HCT116 (cell line): ENCODE measurements around the gene LUZP2.

Experiments used
- CTCF ChIP-seq, 3 experiments: fragments of 200-600 bp in 1 of 3; sonication (generic) in 1 of 3; IDR thresholded peaks in 2 of 3; conservative IDR thresholded peaks in 1 of 3; 2 replicates each; pipeline ENCODE4 v1.5.1; 2012 to 2017; ENCODE audit warnings: low read depth in 2 of 3, low read length in 2 of 3, antibody characterized with exemption in 1 of 3, borderline replicate concordance in 1 of 3, control low read depth in 1 of 3, mild to moderate bottlenecking in 1 of 3, mixed read lengths in 1 of 3, mixed run types in 1 of 3, moderate library complexity in 1 of 3; ENCODE audit not compliant: insufficient read depth in 1 of 3
- EZH2 ChIP-seq: fragments of 200-600 bp; sonication (generic); IDR thresholded peaks from 2 replicates; pipeline ENCODE4 v1.6.1; 2017; ENCODE audit warnings: antibody characterized with exemption, mixed run types
- EZH2phosphoT487 ChIP-seq: fragments of 200-600 bp; IDR thresholded peaks from 2 replicates; pipeline ENCODE4 v1.6.1; 2018; ENCODE audit warnings: antibody characterized with exemption, borderline replicate concordance
- MAX ChIP-seq: IDR thresholded peaks from 2 replicates; pipeline ENCODE4 v1.6.1; 2012
- POLR2A ChIP-seq: IDR thresholded peaks from 2 replicates; pipeline ENCODE4 v1.7.0; 2011; ENCODE audit warnings: borderline replicate concordance; ENCODE audit not compliant: insufficient read depth, insufficient read length; ENCODE audit errors: extremely low read depth
- POLR2AphosphoS5 ChIP-seq: IDR thresholded peaks from 2 replicates; pipeline ENCODE4 v1.6.1; 2011; ENCODE audit warnings: mild to moderate bottlenecking, low read depth, low read length, moderate library complexity
- RAD21 ChIP-seq: IDR thresholded peaks from 2 replicates; pipeline ENCODE4 v1.6.1; 2012; ENCODE audit warnings: low read depth, mild to moderate bottlenecking
- REST ChIP-seq: IDR thresholded peaks from 2 replicates; pipeline ENCODE4 v1.6.1; 2012; ENCODE audit warnings: low read depth
- SIN3A ChIP-seq: IDR thresholded peaks from 2 replicates; pipeline ENCODE4 v1.6.1; 2012; ENCODE audit warnings: low read depth
- SP1 ChIP-seq: IDR thresholded peaks from 2 replicates; pipeline ENCODE4 v1.6.1; 2012; ENCODE audit warnings: low read depth
- TCF7L2 ChIP-seq: IDR thresholded peaks from 2 replicates; pipeline ENCODE4 v1.7.0; 2011; ENCODE audit warnings: borderline replicate concordance, inconsistent platforms; ENCODE audit not compliant: insufficient read depth, insufficient read length; ENCODE audit errors: extremely low read depth
- YY1 ChIP-seq: IDR thresholded peaks from 2 replicates; pipeline ENCODE4 v1.6.1; 2011; ENCODE audit warnings: low read length, low read depth, moderate library complexity, mild to moderate bottlenecking; ENCODE audit not compliant: insufficient replicate concordance; ENCODE audit errors: extremely low read depth
- ZNF274 ChIP-seq: fragments of 200-500 bp; sonication (Bioruptor generic); IDR thresholded peaks from 2 replicates; pipeline ENCODE4 v1.6.1; 2014; ENCODE audit warnings: mild to moderate bottlenecking, low read depth, low read length, inconsistent platforms

GRCh38 chr11:24688981-24689380 is 192.1 kb downstream of the LUZP2 start:
- TF ChIP-seq SIN3A, result no peak
- TF ChIP-seq CTCF (IDR thresholded peaks at IDR 0.05 in 2 of 3, conservative IDR thresholded peaks at IDR 0.05 in 1 of 3; ENCODE audit: borderline replicate concordance in 1 of 3, insufficient read depth in 1 of 3, low read depth in 2 of 3, low read length in 2 of 3), result no peak
- no peak for TF ChIP-seq TCF7L2
- TF ChIP-seq RAD21, result no peak
- no peak for TF ChIP-seq YY1
- no peak for TF ChIP-seq POLR2AphosphoS5
- no peak for TF ChIP-seq EZH2
- TF ChIP-seq ZNF274, result no peak
- TF ChIP-seq EZH2phosphoT487, result no peak
- no peak for TF ChIP-seq POLR2A
- TF ChIP-seq REST, result no peak
- no peak for TF ChIP-seq SP1
- TF ChIP-seq MAX, result no peak
